GM23248 (cell line): Measurements from ENCODE around the gene COL11A2.

Experiments
- EZH2 ChIP-seq: fragments of 200-600 bp; sonication (generic); IDR thresholded peaks from 2 replicates; pipeline ENCODE4 v1.6.1; 2018; ENCODE audit warnings: antibody characterized with exemption, mild to moderate bottlenecking; ENCODE audit not compliant: insufficient read depth, poor library complexity, severe bottlenecking
- EZH2phosphoT487 ChIP-seq: fragments of 200-600 bp; sonication (generic); IDR thresholded peaks from 2 replicates; pipeline ENCODE4 v1.6.1; 2018; ENCODE audit warnings: antibody characterized with exemption, moderate library complexity, mild to moderate bottlenecking, low read depth; ENCODE audit not compliant: insufficient read depth

DNA sequence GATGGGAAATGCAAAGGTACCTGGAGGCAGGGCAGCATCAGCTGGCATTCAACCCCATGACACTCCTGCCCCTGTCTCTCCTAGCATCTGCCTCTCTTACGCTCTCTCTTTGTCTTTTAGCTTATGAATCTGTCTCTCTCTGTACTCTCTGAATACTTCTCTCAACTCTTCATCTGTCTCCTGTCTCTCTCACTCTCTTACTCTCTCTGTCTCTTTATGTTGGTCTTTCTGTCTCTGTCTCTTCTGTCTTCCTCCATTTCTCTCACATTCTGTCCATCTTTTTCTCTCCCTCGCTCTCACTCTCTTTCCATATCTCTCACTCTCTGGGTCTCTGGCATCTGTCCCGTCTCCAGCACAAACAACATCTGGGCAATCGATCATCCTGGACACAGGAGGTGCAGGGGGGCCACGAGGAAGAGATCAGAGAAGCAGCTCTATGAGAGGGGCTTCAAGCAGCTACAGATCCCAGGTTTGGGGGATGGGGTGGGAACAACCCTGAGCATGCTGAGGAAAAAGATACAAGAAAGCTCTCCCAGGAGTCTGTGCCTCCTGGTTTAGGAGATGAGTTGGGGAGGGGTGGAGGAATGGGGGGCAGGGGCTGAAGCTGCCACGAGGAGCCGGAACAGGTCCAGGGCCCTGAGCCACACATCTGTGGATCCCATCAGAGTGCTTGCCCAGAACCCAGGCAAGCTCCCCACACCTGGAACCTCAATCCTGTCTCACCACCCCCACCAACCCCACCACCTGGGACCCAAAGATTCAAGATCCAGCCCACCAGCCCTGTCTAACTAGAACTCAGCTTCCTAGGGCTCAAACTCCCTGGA is 2.4 kb downstream of the COL11A2 start:
- TF ChIP-seq EZH2: no peak
- no peak for TF ChIP-seq EZH2phosphoT487
